ENCODE data around the gene TMEM14A. TPM values are rescaled to one million over a fixed set of nuclear protein-coding genes. Genes with fewer than 3 reads are reported as not detected.
"Not testable (repeated sequence)": the region's sequence is repeated elsewhere in the genome, so short reads cannot be mapped to it uniquely, and the experiment has no call there.

Gene TMEM14A
- total RNA-seq, 4 donors from 2014 or later, result 6.2 to 9.3 (median 8.5) TPM

GRCh38 chr6:52704060-52704459 lies 33.1 kb downstream of the TMEM14A start:
- no peak for DNase-seq (ENCODE audit: low spot score in 2 of 2)
- H3K4me3 ChIP-seq (ENCODE audit: low read depth, poor library complexity, severe bottlenecking), result no peak overlapping the region
- intact Hi-C loops (cut with DNase I; ENCODE audit: low total_unique reads), result no loop called here
- TF ChIP-seq POLR2A (IDR thresholded peaks at IDR 0.05) (no peak), CTCF (IDR thresholded peaks at IDR 0.05) (no peak)

GRCh38 chr6:52704781-52705502 lies 34.0 kb downstream of the TMEM14A start:
- DNase-seq (ENCODE audit: low spot score in 2 of 2); H3K4me3 ChIP-seq (ENCODE audit: low read depth, poor library complexity, severe bottlenecking); intact Hi-C loops (cut with DNase I; ENCODE audit: low total_unique reads): not testable (repeated sequence)
- whole genome bisulfite sequencing, 2 donors, result 94 to 96% methylated on average over 6 of the region's 6 CpGs

- 85 to 86% methylated on average over 3 of the region's 3 CpGs for WGBS, 2 donors
- no peak overlapping the region for H3K4me3 ChIP-seq (ENCODE audit: low read depth, poor library complexity, severe bottlenecking)
- TF ChIP-seq CTCF (IDR thresholded peaks at IDR 0.05) (no peak), POLR2A (IDR thresholded peaks at IDR 0.05) (no peak)
- intact Hi-C loops (cut with DNase I; ENCODE audit: low total_unique reads), result no loop called here
- DNase-seq (ENCODE audit: low spot score in 2 of 2), result no peak
Measured at GRCh38 chr6:52706001-52706400, 35.1 kb downstream of the TMEM14A start.

- intact Hi-C loops (cut with DNase I; ENCODE audit: low total_unique reads), result no loop called here
- DNase-seq (ENCODE audit: low spot score in 2 of 2), result no peak
- TF ChIP-seq CTCF (IDR thresholded peaks at IDR 0.05) (no peak), POLR2A (IDR thresholded peaks at IDR 0.05) (no peak)
- WGBS, 2 donors, result 78 to 89% methylated on average over 3 of the region's 3 CpGs
- H3K4me3 ChIP-seq (ENCODE audit: low read depth, poor library complexity, severe bottlenecking), result no peak overlapping the region
Measured at GRCh38 chr6:52707963-52708680, 37.2 kb downstream of the TMEM14A start.

- no peak overlapping the region for H3K4me3 ChIP-seq (ENCODE audit: low read depth, poor library complexity, severe bottlenecking)
- DNase-seq (ENCODE audit: low spot score in 2 of 2), result no peak
- TF ChIP-seq POLR2A (IDR thresholded peaks at IDR 0.05), result no peak
- TF ChIP-seq CTCF (IDR thresholded peaks at IDR 0.05), result no peak
- 51 to 88% methylated on average over 2 of the region's 2 CpGs for WGBS, 2 donors
- intact Hi-C loops (cut with DNase I; ENCODE audit: low total_unique reads), result no loop called here
Measured at GRCh38 chr6:52712136-52712535, 41.2 kb downstream of the TMEM14A start.

GRCh38 chr6:52714761-52715160 lies 43.8 kb downstream of the TMEM14A start:
- H3K4me3 ChIP-seq (ENCODE audit: low read depth, poor library complexity, severe bottlenecking); DNase-seq (ENCODE audit: low spot score in 2 of 2); intact Hi-C loops (cut with DNase I; ENCODE audit: low total_unique reads): not testable (repeated sequence)
- WGBS, 2 donors, result 87 to 88% methylated on average over 9 of the region's 9 CpGs

GRCh38 chr6:52718550-52718949 lies 47.6 kb downstream of the TMEM14A start:
- intact Hi-C loops (cut with DNase I; ENCODE audit: low total_unique reads), result no loop called here
- TF ChIP-seq POLR2A (IDR thresholded peaks at IDR 0.05), result no peak
- no peak for TF ChIP-seq CTCF (IDR thresholded peaks at IDR 0.05)
- no peak overlapping the region for H3K4me3 ChIP-seq (ENCODE audit: low read depth, poor library complexity, severe bottlenecking)
- DNase-seq (ENCODE audit: low spot score in 2 of 2), result no peak
